IMR-90 (cell line): ENCODE measurements around the gene GMNC. TPM values are rescaled to one million over a fixed set of nuclear protein-coding genes. Genes with fewer than 3 reads are reported as not detected.

Source experiments
- ATAC-seq: fragments of 200-7000 bp; cut with Tn5 transposase; 2 replicates; pipeline ENCODE4 v1.9.1; 2020; ENCODE audit warnings: low read depth, mild to moderate bottlenecking, moderate library complexity
- BruUV-seq: library from RNA; stranded (reverse); fragments of 400-500 nt; replicated peaks from 2 replicates; lab custom pipeline; 2021; lab: Mats Ljungman, UMichigan
- CTCF ChIA-PET: fragments of 300-600 bp; formaldehyde crosslinking; extraction: SDS; loops from one replicate; lab custom pipeline; 2021; ENCODE audit warnings: antibody characterized with exemption; lab: Yijun Ruan, JAX
- POLR2A ChIA-PET: fragments of 300-600 bp; sonication (Branson Sonifier 250); formaldehyde crosslinking; loops from one replicate; lab custom pipeline; 2022; ENCODE audit warnings: antibody characterized with exemption; ENCODE audit not compliant: unreplicated experiment; lab: Charles Lee
- DNase-seq: peaks from one replicate; pipeline ENCODE4 v3.0.0; 2013
- H2AFZ ChIP-seq: replicated peaks from 2 replicates; pipeline ENCODE3; 2013; ENCODE audit warnings: low read length, mild to moderate bottlenecking; ENCODE audit not compliant: poor library complexity
- H2AK5ac ChIP-seq: 2 replicates; pipeline ENCODE4 v1.6.1; 2013; ENCODE audit warnings: low read depth, low read length, inconsistent platforms
- H2AK9ac ChIP-seq: replicated peaks from 2 replicates; pipeline ENCODE3; 2013; ENCODE audit warnings: mild to moderate bottlenecking, low read depth, low read length, moderate library complexity; ENCODE audit not compliant: poor library complexity
- H2BK120ac ChIP-seq: 2 replicates; pipeline ENCODE4 v1.6.1; 2013; ENCODE audit warnings: low read depth, low read length, inconsistent platforms
- H2BK15ac ChIP-seq: 3 replicates; pipeline ENCODE4 v1.6.1; 2013; ENCODE audit warnings: low read depth, low read length, inconsistent platforms
- H2BK20ac ChIP-seq: 2 replicates; pipeline ENCODE4 v1.6.1; 2013; ENCODE audit warnings: low read depth, mild to moderate bottlenecking, inconsistent platforms, low read length, moderate library complexity
- H2BK5ac ChIP-seq: 2 replicates; pipeline ENCODE4 v1.6.1; 2013; ENCODE audit warnings: mild to moderate bottlenecking, low read depth, low read length, inconsistent platforms; ENCODE audit not compliant: poor library complexity, severe bottlenecking
- H3K14ac ChIP-seq: replicated peaks from 2 replicates; pipeline ENCODE4 v1.6.1; 2013; ENCODE audit warnings: low read depth, low read length, inconsistent platforms
- H3K18ac ChIP-seq: 2 replicates; pipeline ENCODE4 v1.6.1; 2013; ENCODE audit warnings: low read depth, low read length, control low read depth
- H3K23ac ChIP-seq: 2 replicates; pipeline ENCODE4 v1.6.1; 2013; ENCODE audit warnings: low read depth, low read length, inconsistent platforms
- H3K27ac ChIP-seq: 2 replicates; pipeline ENCODE4 v1.5.1; 2013; ENCODE audit warnings: mild to moderate bottlenecking, control low read depth, low read length; ENCODE audit not compliant: insufficient read depth
- H3K27me3 ChIP-seq: 2 replicates; pipeline ENCODE4 v1.6.1; 2013; ENCODE audit warnings: low read length; ENCODE audit not compliant: control insufficient read depth, insufficient read depth
- H3K36me3 ChIP-seq: 2 replicates; pipeline ENCODE4 v1.6.1; 2013; ENCODE audit warnings: low read length, mixed read lengths; ENCODE audit not compliant: control insufficient read depth, insufficient read depth
- H3K4ac ChIP-seq: 2 replicates; pipeline ENCODE4 v1.6.1; 2013; ENCODE audit warnings: low read depth, low read length, inconsistent platforms
- H3K4me1 ChIP-seq: 2 replicates; pipeline ENCODE4 v1.6.1; 2013; ENCODE audit warnings: low read length, mixed read lengths; ENCODE audit not compliant: control insufficient read depth, insufficient read depth
- H3K4me2 ChIP-seq: 2 replicates; pipeline ENCODE4 v1.6.1; 2013; ENCODE audit warnings: low read depth, mild to moderate bottlenecking, control low read depth, low read length, moderate library complexity
- H3K4me3 ChIP-seq: 2 replicates; pipeline ENCODE4 v1.5.1; 2013; ENCODE audit warnings: low read depth, mild to moderate bottlenecking, control low read depth, low read length, moderate library complexity; ENCODE audit not compliant: insufficient read depth
- H3K56ac ChIP-seq: 2 replicates; pipeline ENCODE4 v1.6.1; 2013; ENCODE audit warnings: low read length, inconsistent platforms; ENCODE audit not compliant: insufficient read depth; ENCODE audit errors: extremely low read depth
- H3K79me1 ChIP-seq, 2 experiments: 2 replicates each; pipeline ENCODE4 v1.6.1; 2013; ENCODE audit warnings: low read length in 2 of 2, inconsistent platforms in 1 of 2, low read depth in 1 of 2
- H3K9ac ChIP-seq: 2 replicates; pipeline ENCODE4 v1.6.1; 2013; ENCODE audit warnings: low read depth, low read length, control low read depth
- H3K9me1 ChIP-seq: 2 replicates; pipeline ENCODE4 v1.6.1; 2013; ENCODE audit warnings: low read length, inconsistent platforms; ENCODE audit not compliant: insufficient read depth
- H3K9me3 ChIP-seq: 2 replicates; pipeline ENCODE4 v1.6.1; 2013; ENCODE audit warnings: low read length; ENCODE audit not compliant: control insufficient read depth, insufficient read depth
- H4K20me1 ChIP-seq: 2 replicates; pipeline ENCODE4 v1.6.1; 2013; ENCODE audit warnings: low read length, inconsistent platforms; ENCODE audit not compliant: insufficient read depth
- H4K5ac ChIP-seq: 2 replicates; pipeline ENCODE4 v1.6.1; 2013; ENCODE audit warnings: mild to moderate bottlenecking, low read depth, low read length, control low read depth
- H4K8ac ChIP-seq, 2 experiments: 2 replicates each; pipeline ENCODE4 v1.6.1; 2013; ENCODE audit warnings: low read depth in 2 of 2, low read length in 2 of 2, control low read depth in 1 of 2, inconsistent platforms in 1 of 2
- H4K91ac ChIP-seq: 2 replicates; pipeline ENCODE4 v1.6.1; 2013; ENCODE audit warnings: low read depth, low read length, inconsistent platforms; ENCODE audit not compliant: insufficient read depth
- CHD1 ChIP-seq: IDR thresholded peaks from 2 replicates; pipeline ENCODE4 v1.6.1; 2012; ENCODE audit warnings: low read depth, low read length, improper control_type of control experiment
- MAZ ChIP-seq: IDR thresholded peaks from 2 replicates; pipeline ENCODE4 v1.6.1; 2012; ENCODE audit warnings: low read depth, mild to moderate bottlenecking, low read length, improper control_type of control experiment, moderate library complexity, borderline replicate concordance
- NFE2L2 ChIP-seq: fragments of 150-350 bp; IDR thresholded peaks from 2 replicates; pipeline ENCODE4 v1.6.1; 2016; ENCODE audit warnings: low read depth, mild to moderate bottlenecking, low read length
- POLR2A ChIP-seq: IDR thresholded peaks from 2 replicates; pipeline ENCODE4 v1.6.1; 2012; ENCODE audit warnings: mild to moderate bottlenecking, low read depth, low read length
- RAD21 ChIP-seq: IDR thresholded peaks from 2 replicates; pipeline ENCODE4 v1.6.1; 2012; ENCODE audit warnings: low read length, improper control_type of control experiment
- RCOR1 ChIP-seq: IDR thresholded peaks from 2 replicates; pipeline ENCODE4 v1.6.1; 2012; ENCODE audit warnings: mild to moderate bottlenecking, low read length, improper control_type of control experiment; ENCODE audit not compliant: insufficient replicate concordance
- SMC3 ChIP-seq: fragments of 150-350 bp; IDR thresholded peaks from 2 replicates; pipeline ENCODE4 v1.6.1; 2016; ENCODE audit warnings: low read depth, mild to moderate bottlenecking, antibody characterized with exemption, low read length, moderate library complexity
- USF2 ChIP-seq: fragments of 150-350 bp; IDR thresholded peaks from 2 replicates; pipeline ENCODE4 v1.6.1; 2017; ENCODE audit warnings: mild to moderate bottlenecking, antibody characterized with exemption, low read length, low read depth
- WGBS, 2 experiments: methylation state at CpG; one replicate each; pipeline versions ENCODE4 v1.1.5 to v1.1.7; 2013; ENCODE audit warnings: missing lambda C conversion rate in 2 of 2; ENCODE audit not compliant: insufficient read length in 1 of 2; ENCODE audit errors: extremely low coverage in 2 of 2; 5-methylcytosine and 5-hydroxymethylcytosine counted together
- dilution Hi-C: fragments of 300-500 bp; cut with HindIII; formaldehyde crosslinking; loops from one replicate; pipeline ENCODE4 v1.14.3; 2018; ENCODE audit warnings: low sequenced_read_pairs; ENCODE audit not compliant: unreplicated experiment
- in situ Hi-C: fragments of 300-500 bp; cut with MboI; formaldehyde crosslinking; loops from 3 replicates; pipeline ENCODE4 v1.14.3; 2019; ENCODE audit warnings: low sequenced_read_pairs, inconsistent platforms, mixed read lengths
- intact Hi-C: fragments of 100-400 bp; cut with micrococcal nuclease; formaldehyde crosslinking; loops from 2 replicates; pipeline ENCODE4 v1.10.0; 2022
- polyA plus RNA-seq, 3 experiments: library from polyadenylated mRNA; depleted of rRNA; stranded (reverse); fragments of >200 nt; gene quantifications; 2 replicates each; pipeline ENCODE4 v1.2.3, GENCODE V29; 2012; ENCODE audit warnings: low replicate concordance in 1 of 3
- total RNA-seq: library from RNA; depleted of rRNA; stranded (reverse); fragments of >200 nt; gene quantifications from 2 replicates; pipeline ENCODE4 v1.2.3, GENCODE V29; 2012
- TF ChIP-seq, protein P1 (sequence below): conservative IDR thresholded peaks from 2 replicates; pipeline ENCODE4 v1.5.1; 2012; ENCODE audit warnings: mild to moderate bottlenecking, low read depth, low read length, improper control_type of control experiment

GMNC gene
- total and polyA plus RNA-seq, 2 of the 4 experiments (the other 2 are of a cell fraction): 0.15 to 0.18 TPM

DNA sequence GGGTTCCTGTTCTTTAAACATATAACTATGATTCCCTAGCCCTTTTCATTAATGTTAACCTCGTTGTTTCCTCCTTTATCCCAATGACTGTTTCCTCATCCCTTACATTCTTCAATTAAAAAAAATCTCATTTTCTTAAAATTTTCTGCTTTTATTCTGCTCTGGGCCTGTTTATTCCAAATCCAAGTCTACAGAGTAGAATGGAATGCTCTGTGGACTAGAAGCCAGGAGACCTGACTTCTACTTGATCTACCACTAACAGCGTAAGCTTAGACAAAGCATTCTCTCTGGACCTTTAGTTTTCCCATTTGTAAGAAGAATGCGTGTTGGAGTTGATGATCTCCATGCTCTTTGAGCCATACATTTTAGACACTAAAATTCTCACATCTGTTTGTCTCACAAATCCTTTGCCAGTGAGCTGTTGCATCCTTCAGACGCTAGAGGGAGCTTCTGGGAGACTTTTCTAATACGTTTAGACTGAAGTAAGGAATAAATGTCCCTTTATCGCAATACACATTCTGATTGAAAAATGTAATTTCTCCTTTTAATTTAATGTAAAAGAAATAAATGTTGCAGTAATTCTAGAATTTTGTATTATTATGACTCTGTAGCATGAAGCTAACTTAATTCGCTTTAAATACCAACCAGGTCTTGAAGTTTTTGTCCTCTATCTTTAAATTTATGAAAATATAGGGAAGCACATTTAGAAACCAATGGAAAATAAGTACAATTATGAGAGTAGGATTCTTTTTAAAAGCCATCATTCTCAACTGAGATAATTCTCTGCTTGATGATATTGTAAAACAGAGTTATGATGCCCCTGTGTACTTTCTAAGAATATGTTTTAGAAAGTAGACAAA lies 21.7 kb upstream of the GMNC start:
- H3K4ac ChIP-seq: no peak overlapping the region
- no peak overlapping the region for H2BK15ac ChIP-seq
- no peaks in the 10 kb centered on the region for H4K20me1 ChIP-seq
- H3K9me3 ChIP-seq: no peaks in the 10 kb centered on the region
- H3K27ac ChIP-seq: no peak overlapping the region
- no peak overlapping the region for H4K5ac ChIP-seq
- no peak overlapping the region for H3K18ac ChIP-seq
- H3K23ac ChIP-seq: no peak overlapping the region
- H3K9ac ChIP-seq: no peak overlapping the region
- no peak overlapping the region for H2BK5ac ChIP-seq
- ChIA-PET CTCF (interaction anchor here (0.7 to 1.7 kb wide), 13 partner anchors 11 to 258 kb away, joined by 3 to 12 read pairs (median 3); partner anchors contain the start of gene GMNC), POLR2A (no interaction called here)
- intact Hi-C loops (loop anchor here (1.0 to 5.0 kb wide), 6 partner anchors 148 to 1560 kb away; partner anchors contain the start of gene CCDC50), in situ Hi-C loops (loop anchor here (10.0 kb wide), 1 partner anchor 171 kb away; no protein-coding TSS in a partner anchor), dilution Hi-C loops (no loop called here)
- H3K27me3 ChIP-seq: no peaks in the 10 kb centered on the region
- no peaks in the 10 kb centered on the region for H3K9me1 ChIP-seq
- no peak overlapping the region for H3K14ac ChIP-seq
- ATAC-seq (peak; percentile 94), DNase-seq (peak; percentile 66)
- H2AK5ac ChIP-seq: no peak overlapping the region
- no peak overlapping the region for H2AFZ ChIP-seq
- no peak overlapping the region for H3K4me2 ChIP-seq
- no peak overlapping the region for H4K91ac ChIP-seq
- H3K4me3 ChIP-seq: no peak overlapping the region
- no peaks in the 10 kb centered on the region for H3K4me1 ChIP-seq
- peak overlapping the region; percentile 21; the same call in 1 of the 2 replicates for H2BK120ac ChIP-seq
- no peak overlapping the region for H2AK9ac ChIP-seq
- H3K56ac ChIP-seq: no peak overlapping the region
- 100% methylated on average over 1 of the region's 7 CpGs; no CpG with 5 or more reads in 1 of the 2 experiments for WGBS, 2 experiments
- no peak overlapping the region for H4K8ac ChIP-seq
- no peaks in the 10 kb centered on the region for H3K79me1 ChIP-seq
- peak overlapping the region; percentile 47; the same call in 1 of the 2 replicates for H2BK20ac ChIP-seq
- H3K36me3 ChIP-seq: no peaks in the 10 kb centered on the region
- TF ChIP-seq SMC3: peak; percentile 82
- peak; percentile 70 for TF ChIP-seq RAD21
- TF ChIP-seq CHD1: no peak
- no peak for TF ChIP-seq USF2
- no peak for TF ChIP-seq MAZ
- no peak for TF ChIP-seq RCOR1
- no peak for TF ChIP-seq NFE2L2
- no peak for TF ChIP-seq POLR2A
- TF ChIP-seq, protein P1, sequence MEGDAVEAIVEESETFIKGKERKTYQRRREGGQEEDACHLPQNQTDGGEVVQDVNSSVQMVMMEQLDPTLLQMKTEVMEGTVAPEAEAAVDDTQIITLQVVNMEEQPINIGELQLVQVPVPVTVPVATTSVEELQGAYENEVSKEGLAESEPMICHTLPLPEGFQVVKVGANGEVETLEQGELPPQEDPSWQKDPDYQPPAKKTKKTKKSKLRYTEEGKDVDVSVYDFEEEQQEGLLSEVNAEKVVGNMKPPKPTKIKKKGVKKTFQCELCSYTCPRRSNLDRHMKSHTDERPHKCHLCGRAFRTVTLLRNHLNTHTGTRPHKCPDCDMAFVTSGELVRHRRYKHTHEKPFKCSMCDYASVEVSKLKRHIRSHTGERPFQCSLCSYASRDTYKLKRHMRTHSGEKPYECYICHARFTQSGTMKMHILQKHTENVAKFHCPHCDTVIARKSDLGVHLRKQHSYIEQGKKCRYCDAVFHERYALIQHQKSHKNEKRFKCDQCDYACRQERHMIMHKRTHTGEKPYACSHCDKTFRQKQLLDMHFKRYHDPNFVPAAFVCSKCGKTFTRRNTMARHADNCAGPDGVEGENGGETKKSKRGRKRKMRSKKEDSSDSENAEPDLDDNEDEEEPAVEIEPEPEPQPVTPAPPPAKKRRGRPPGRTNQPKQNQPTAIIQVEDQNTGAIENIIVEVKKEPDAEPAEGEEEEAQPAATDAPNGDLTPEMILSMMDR: peak; percentile 87
- BruUV-seq: no TSS peak
